GM21360 (cell line): ENCODE measurements around the gene BNIP5.

Source experiments
- ATAC-seq: cut with Tn5 transposase; IDR thresholded peaks from one replicate; pipeline ENCODE4 v1.9.1; 2021; ENCODE audit warnings: mild to moderate bottlenecking, moderate library complexity; ENCODE audit not compliant: unreplicated experiment

The BNIP5 gene

GRCh38 chr6:36336779-36337241 lies at the start of gene BNIP5:
Gene BNIP5, minus strand, starts transcription at chr6:36336888. Its CDS starts 6,198 bp downstream, at chr6:36330690.
- ATAC-seq: no peak

- no peak for ATAC-seq
These were observed 47.4 kb upstream of the BNIP5 start for GRCh38 chr6:36384095-36384494.

GRCh38 chr6:36383606-36384005 lies 46.9 kb upstream of the BNIP5 start:
- ATAC-seq: no peak

GRCh38 chr6:36382976-36383375 lies 46.3 kb upstream of the BNIP5 start:
- no peak for ATAC-seq

GRCh38 chr6:36381502-36382389 lies 45.1 kb upstream of the BNIP5 start:
- ATAC-seq: no peak

GRCh38 chr6:36380166-36380565 lies 43.5 kb upstream of the BNIP5 start:
- ATAC-seq: no peak

GRCh38 chr6:36378936-36379335 lies 42.2 kb upstream of the BNIP5 start:
- no peak for ATAC-seq

- no peak for ATAC-seq
These were observed 41.7 kb upstream of the BNIP5 start for GRCh38 chr6:36378243-36378920.

GRCh38 chr6:36377594-36377993 lies 40.9 kb upstream of the BNIP5 start:
- ATAC-seq: no peak

- no peak for ATAC-seq
These were observed 40.1 kb upstream of the BNIP5 start for GRCh38 chr6:36376742-36377141.

- no peak for ATAC-seq
These were observed 39.5 kb upstream of the BNIP5 start for GRCh38 chr6:36376183-36376582.

GRCh38 chr6:36375644-36376155 lies 39.0 kb upstream of the BNIP5 start:
- ATAC-seq: no peak

- ATAC-seq: no peak
These were observed 38.3 kb upstream of the BNIP5 start for GRCh38 chr6:36374972-36375371.

GRCh38 chr6:36374194-36374593 lies 37.5 kb upstream of the BNIP5 start:
- no peak for ATAC-seq

- no peak for ATAC-seq
These were observed 36.8 kb upstream of the BNIP5 start for GRCh38 chr6:36373368-36374019.

GRCh38 chr6:36372088-36372487 lies 35.4 kb upstream of the BNIP5 start:
- ATAC-seq: no peak

GRCh38 chr6:36371211-36371610 lies 34.5 kb upstream of the BNIP5 start:
- no peak for ATAC-seq

- ATAC-seq: no peak
These were observed 34.0 kb upstream of the BNIP5 start for GRCh38 chr6:36370638-36371037.

GRCh38 chr6:36368921-36369865 lies 32.5 kb upstream of the BNIP5 start:
- ATAC-seq: no peak

- ATAC-seq: no peak
These were observed 31.7 kb upstream of the BNIP5 start for GRCh38 chr6:36368421-36368820.
